Stimulated activated CD4-positive, alpha-beta T cell treated with anti-CD3 and anti-CD28 coated beads, Interleukin-1b, Interleukin-23, amount 100 ng/mL, for 1 hour (primary cell): ENCODE measurements around the gene RAET1L.
"Not testable (repeated sequence)": the region's sequence is repeated elsewhere in the genome, so short reads cannot be mapped to it uniquely, and the experiment has no call there.

ENCODE experiments used
- DNase-seq, 2 donors: peaks; one replicate each; pipeline ENCODE4 v3.0.0-alpha.2; 2020; ENCODE audit warnings: low read depth in 2 of 2

Gene RAET1L

GRCh38 chr6:150016324-150017185 is 8.8 kb downstream of the RAET1L start:
- DNase-seq, result no peak

GRCh38 chr6:150015281-150016001 is 9.9 kb downstream of the RAET1L start:
- not testable (repeated sequence) for DNase-seq

GRCh38 chr6:150014623-150015280 is 10.6 kb downstream of the RAET1L start:
- DNase-seq, result not testable (repeated sequence)

GRCh38 chr6:150013785-150014622 is 11.3 kb downstream of the RAET1L start:
- not testable (repeated sequence) for DNase-seq

GRCh38 chr6:150012846-150013784 is 12.2 kb downstream of the RAET1L start:
- not testable (repeated sequence) for DNase-seq

- DNase-seq, result no peak
These were observed 16.7 kb downstream of the RAET1L start for GRCh38 chr6:150008588-150008987.

GRCh38 chr6:150006961-150007464 is 18.3 kb downstream of the RAET1L start:
- DNase-seq, result no peak

GRCh38 chr6:150005761-150006651 is 19.3 kb downstream of the RAET1L start:
- no peak for DNase-seq

GRCh38 chr6:150004783-150005717 is 20.3 kb downstream of the RAET1L start:
- peak; percentile 72 to 73 for DNase-seq

GRCh38 chr6:150004101-150004782 is 21.1 kb downstream of the RAET1L start:
- DNase-seq, result no peak

GRCh38 chr6:150003599-150003998 is 21.7 kb downstream of the RAET1L start:
- not testable (repeated sequence) for DNase-seq

GRCh38 chr6:150002710-150003109 is 22.6 kb downstream of the RAET1L start:
- DNase-seq, result no peak

- DNase-seq, result no peak
These were observed 23.9 kb downstream of the RAET1L start for GRCh38 chr6:150001295-150002008.

- DNase-seq, result no peak
These were observed 25.7 kb downstream of the RAET1L start for GRCh38 chr6:149999636-150000035.

- DNase-seq, result no peak
These were observed 29.4 kb downstream of the RAET1L start for GRCh38 chr6:149995971-149996370.

- DNase-seq, result no peak
These were observed 30.0 kb downstream of the RAET1L start for GRCh38 chr6:149995235-149995750.
